Right lobe of liver (tissue), 6 donors: ENCODE data around the gene PHIP. TPM values are rescaled to one million over a fixed set of nuclear protein-coding genes. Genes with fewer than 3 reads are reported as not detected.

Experiments
- ATAC-seq, 4 donors: fragments of 200-7000 bp; cut with Tn5 transposase; one replicate each; pipeline ENCODE4 v1.9.1; 2020; ENCODE audit warnings: mild to moderate bottlenecking in 4 of 4, moderate library complexity in 4 of 4
- DNase-seq, 3 donors: peaks; one replicate each; pipeline ENCODE4 v3.0.0-alpha.2; 2020
- H3K27ac ChIP-seq, 3 donors: fragments of 200-600 bp; one replicate each; pipeline ENCODE4 v1.8.0; 2022
- H3K27me3 ChIP-seq, 2 donors: fragments of 200-600 bp; one replicate each; pipeline ENCODE4 v1.8.0; 2022
- H3K36me3 ChIP-seq, 4 donors: fragments of 200-600 bp; sonication (generic) in 1 of 4; one replicate each; pipeline versions ENCODE4 v1.5.1 to v1.8.0; 2017 to 2022; ENCODE audit warnings: control low read depth in 1 of 4
- H3K4me1 ChIP-seq, 4 donors: fragments of 200-600 bp; sonication (generic) in 1 of 4; one replicate each; pipeline versions ENCODE4 v1.5.1 to v1.8.0; 2017 to 2022; ENCODE audit warnings: control low read depth in 1 of 4
- H3K4me3 ChIP-seq, 3 donors: fragments of 200-600 bp; one replicate each; pipeline ENCODE4 v1.8.0; 2022
- H3K9me3 ChIP-seq, 4 donors: fragments of 200-600 bp; sonication (generic) in 1 of 4; one replicate each; pipeline versions ENCODE4 v1.5.1 to v1.8.0; 2017 to 2022; ENCODE audit warnings: control low read depth in 1 of 4
- CTCF ChIP-seq, 4 donors: fragments of 200-600 bp in 3 of 4; fragments of 450-650 bp in 1 of 4; IDR thresholded peaks; one replicate each; pipeline versions ENCODE4 v1.5.1 to v1.8.0; 2016 to 2022; ENCODE audit warnings: antibody characterized with exemption in 4 of 4, mild to moderate bottlenecking in 2 of 4
- POLR2A ChIP-seq: fragments of 450-650 bp; IDR thresholded peaks from one replicate; pipeline ENCODE4 v1.6.1; 2017; ENCODE audit warnings: antibody characterized with exemption, mild to moderate bottlenecking
- WGBS: methylation state at CpG from one replicate; pipeline ENCODE4 v1.1.6; 2018; ENCODE audit warnings: low coverage, low lambda C conversion rate; ENCODE audit not compliant: insufficient coverage; ENCODE audit errors: missing lambda C conversion rate; 5-methylcytosine and 5-hydroxymethylcytosine counted together
- intact Hi-C, 2 donors: fragments of 100-400 bp; cut with DNase I; formaldehyde crosslinking; loops; one replicate each; pipeline versions ENCODE4 v1.11.2 to v1.14.1; 2022
- total RNA-seq, 6 experiments: library from RNA; depleted of rRNA in 2 of 6; stranded (reverse); fragments of >200 nt in 2 of 6; fragmentation: NEBNext Ultra II Directional in 3 of 6; extraction: Animal tissue kit (Norgen Biotek cat#: 25700) in 3 of 6; gene quantifications; one replicate each; pipeline versions ENCODE4 v1.1.0 to v1.2.4, GENCODE V29; 2016 to 2023
- donor health status: DM: no; HTN: yes; CAD: no.
- donor health status: DM: no; HTN: no; CAD: no.
- donor health status: DM: no; HTN: no; CAD: no.
- donor health status: DM: no; HTN: yes; CAD: no.
- donor health status: DM: no; HTN: yes; CAD: no.

The PHIP gene
- total RNA-seq, 6 experiments from 2014 or later: 5.0 to 7.8 (median 6.4) TPM

- TF ChIP-seq POLR2A: no peak
- TF ChIP-seq CTCF (IDR thresholded peaks at IDR 0.05): no peak
- Histone ChIP-seq H3K36me3 (no peaks in the 10 kb centered on the region), H3K9me3 (no peaks in the 10 kb centered on the region), H3K4me1 (no peaks in the 10 kb centered on the region), H3K27ac (no peak overlapping the region), H3K27me3 (no peaks in the 10 kb centered on the region), H3K4me3 (no peak overlapping the region)
- DNase-seq (no peak), ATAC-seq (no peak)
- 80% methylated on average over 2 of the region's 2 CpGs for WGBS
- intact Hi-C loops: no loop called here
Measured at GRCh38 chr6:79004239-79004638, 73.8 kb downstream of the PHIP start.

- H3K4me1 ChIP-seq: no peaks in the 10 kb centered on the region
- DNase-seq (no peak), ATAC-seq (no peak)
- TF ChIP-seq POLR2A: no peak
- no peak for TF ChIP-seq CTCF (IDR thresholded peaks at IDR 0.05)
- H3K27me3 ChIP-seq: no peaks in the 10 kb centered on the region
- 100% methylated on average over 1 of the region's 1 CpG for WGBS
- no peaks in the 10 kb centered on the region for H3K9me3 ChIP-seq
- H3K4me3 ChIP-seq: no peak overlapping the region
- H3K27ac ChIP-seq: no peak overlapping the region
- peaks cover 0 to 22% (median 11%) of the 10 kb centered on the region in 4 donors for H3K36me3 ChIP-seq
- intact Hi-C loops: no loop called here
Measured at GRCh38 chr6:79001415-79001814, 76.6 kb downstream of the PHIP start.

GRCh38 chr6:78999737-79000136 lies 78.3 kb downstream of the PHIP start:
- intact Hi-C loops: no loop called here

GRCh38 chr6:78995946-78996345 lies 82.1 kb downstream of the PHIP start:
- H3K9me3 ChIP-seq: no peaks in the 10 kb centered on the region
- peaks cover 0 to 50% (median 22%) of the 10 kb centered on the region in 4 donors for H3K36me3 ChIP-seq
- ATAC-seq (no peak), DNase-seq (no peak)
- no peaks in the 10 kb centered on the region for H3K27me3 ChIP-seq
- no peak overlapping the region for H3K4me3 ChIP-seq
- intact Hi-C loops: no loop called here
- TF ChIP-seq CTCF (IDR thresholded peaks at IDR 0.05) (no peak), POLR2A (no peak)
- no peaks in the 10 kb centered on the region for H3K4me1 ChIP-seq
- H3K27ac ChIP-seq: no peak overlapping the region

More at GRCh38 chr6:78999737-79000136, 78.3 kb downstream of the PHIP start:
- Histone ChIP-seq H3K4me1 (no peaks in the 10 kb centered on the region), H3K27me3 (no peaks in the 10 kb centered on the region), H3K9me3 (no peaks in the 10 kb centered on the region), H3K4me3 (no peak overlapping the region), H3K27ac (no peak overlapping the region), H3K36me3 (peaks cover 0 to 39% (median 15%) of the 10 kb centered on the region in 4 donors)
- TF ChIP-seq CTCF (IDR thresholded peaks at IDR 0.05) (no peak), POLR2A (no peak)
- no peak for ATAC-seq
- DNase-seq: no peak

DNA sequence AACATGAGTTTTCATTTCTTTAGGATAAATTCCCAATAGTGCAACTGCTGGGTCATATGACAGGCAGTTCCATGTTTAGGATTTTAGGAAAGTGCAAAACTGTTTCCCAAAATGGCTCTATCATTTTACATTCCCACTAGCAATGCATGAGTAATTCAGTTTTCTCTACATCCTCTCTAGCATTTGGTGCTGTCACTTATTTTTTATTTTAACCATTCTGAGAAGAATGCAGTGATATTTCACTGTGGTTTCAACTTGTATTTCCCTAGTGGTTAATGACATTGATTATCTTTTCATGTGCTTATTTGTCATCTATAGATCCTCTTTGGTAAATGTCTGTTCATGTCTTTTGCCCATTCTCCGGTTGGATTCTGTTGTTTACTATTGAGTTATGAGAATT lies 82.7 kb downstream of the PHIP start:
- intact Hi-C loops: no loop called here
- H3K4me3 ChIP-seq: no peak overlapping the region
- H3K27ac ChIP-seq: no peak overlapping the region
- WGBS: 86% methylated on average over 1 of the region's 1 CpG
- no peaks in the 10 kb centered on the region for H3K4me1 ChIP-seq
- DNase-seq (no peak), ATAC-seq (no peak)
- H3K36me3 ChIP-seq: peaks cover 0 to 56% (median 22%) of the 10 kb centered on the region in 4 donors
- H3K9me3 ChIP-seq: no peaks in the 10 kb centered on the region
- H3K27me3 ChIP-seq: no peaks in the 10 kb centered on the region
- TF ChIP-seq CTCF (IDR thresholded peaks at IDR 0.05) (no peak), POLR2A (no peak)
